GM19099 (cell line): ENCODE results near the gene GLRA1.

ENCODE experiments used
- POLR2A ChIP-seq: IDR thresholded peaks from 3 replicates; pipeline ENCODE4 v1.6.1; 2011; ENCODE audit warnings: low read depth; ENCODE audit not compliant: insufficient read length; ENCODE audit errors: extremely low read depth

The GLRA1 gene

DNA sequence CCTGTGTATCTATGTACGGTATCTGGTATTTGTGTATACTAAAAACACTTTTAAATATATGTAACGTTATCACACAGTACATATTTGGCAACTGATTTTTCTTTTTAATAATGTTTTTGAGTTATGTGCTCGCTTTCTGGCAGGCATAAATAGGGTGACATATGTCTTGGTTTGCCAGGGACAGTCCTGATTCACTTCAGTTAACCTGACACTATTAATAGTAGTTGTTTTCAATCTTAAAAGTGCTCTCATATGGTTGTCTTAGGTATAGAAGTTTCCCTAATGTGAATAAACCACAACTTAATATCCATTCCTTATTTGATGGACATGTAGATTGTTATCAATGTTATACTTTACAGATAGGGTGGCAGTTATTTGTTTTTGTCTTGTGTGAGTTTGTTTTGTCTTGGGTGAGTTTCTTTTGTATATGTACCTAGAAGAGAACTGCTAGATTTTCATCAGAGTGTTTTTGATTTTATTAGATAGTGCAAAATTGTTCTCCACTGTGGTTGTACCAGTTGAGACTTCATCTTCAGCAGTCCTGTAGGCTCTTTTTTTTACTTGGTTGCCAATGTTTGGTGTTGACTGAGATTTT, 145.0 kb downstream of the GLRA1 start:
- TF ChIP-seq POLR2A = no peak

GRCh38 chr5:151775025-151775606, 149.5 kb downstream of the GLRA1 start:
- no peak for TF ChIP-seq POLR2A

GRCh38 chr5:151773951-151774350, 150.7 kb downstream of the GLRA1 start:
- no peak for TF ChIP-seq POLR2A

- TF ChIP-seq POLR2A = peak; percentile 17
Measured at GRCh38 chr5:151772846-151773561, 151.6 kb downstream of the GLRA1 start.
